ENCODE measurements around the gene NHLH1.
A peak's percentile ranks its signal among the peaks of the same experiment; 100 is the strongest.

Gene NHLH1

GRCh38 chr1:160359559-160360226 is 7.2 kb upstream of the NHLH1 start:
- Histone ChIP-seq H3K9ac (ENCODE audit: low read depth, low read length) (no peak overlapping the region; the same call in 1 of the 2 replicates), H3K4me3 (ENCODE audit: low read length) (no peak overlapping the region), H3K4me1 (ENCODE audit: insufficient read depth, low read length) (peaks cover 20% of the 10 kb centered on the region), H3K27me3 (ENCODE audit: insufficient read depth, low read length) (no peaks in the 10 kb centered on the region), H3K9me3 (ENCODE audit: insufficient read depth, low read depth, low read length) (no peaks in the 10 kb centered on the region), H3K36me3 (ENCODE audit: insufficient read depth, low read length) (peaks cover 62% of the 10 kb centered on the region), H3K27ac (ENCODE audit: low read depth, low read length) (no peak overlapping the region)
- WGBS: 93% methylated on average over 9 of the region's 9 CpGs

DNA sequence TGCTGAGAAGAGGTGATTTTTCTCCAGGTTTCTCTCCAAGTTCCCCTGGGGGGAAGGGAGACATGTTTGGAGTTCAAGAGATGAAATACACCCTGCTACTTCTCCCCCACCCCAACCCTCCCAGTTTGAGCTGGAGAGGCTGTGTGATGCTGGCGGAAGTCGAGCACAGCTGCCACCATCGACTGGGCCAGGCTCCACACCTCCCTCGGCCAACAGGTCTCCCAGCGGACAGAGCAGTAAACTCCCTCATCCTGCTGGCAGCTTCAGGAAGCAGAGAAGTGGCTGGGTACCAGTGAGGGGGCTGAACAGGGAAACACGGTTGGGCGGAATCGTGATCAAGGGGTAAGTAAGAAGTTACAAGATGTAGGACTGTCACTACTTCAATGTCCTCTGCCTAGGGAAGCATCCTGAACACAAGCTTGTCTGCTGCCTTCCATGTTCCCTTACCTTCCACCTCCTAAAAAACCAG is 6.6 kb upstream of the NHLH1 start:
- WGBS: 93% methylated on average over 8 of the region's 8 CpGs
- Histone ChIP-seq H3K9me3 (ENCODE audit: insufficient read depth, low read depth, low read length) (no peaks in the 10 kb centered on the region), H3K4me1 (ENCODE audit: insufficient read depth, low read length) (peaks cover 20% of the 10 kb centered on the region), H3K27me3 (ENCODE audit: insufficient read depth, low read length) (no peaks in the 10 kb centered on the region), H3K36me3 (ENCODE audit: insufficient read depth, low read length) (peaks cover 56% of the 10 kb centered on the region), H3K27ac (ENCODE audit: low read depth, low read length) (no peak overlapping the region), H3K9ac (ENCODE audit: low read depth, low read length) (no peak overlapping the region; the same call in 1 of the 2 replicates), H3K4me3 (ENCODE audit: low read length) (no peak overlapping the region)

DNA sequence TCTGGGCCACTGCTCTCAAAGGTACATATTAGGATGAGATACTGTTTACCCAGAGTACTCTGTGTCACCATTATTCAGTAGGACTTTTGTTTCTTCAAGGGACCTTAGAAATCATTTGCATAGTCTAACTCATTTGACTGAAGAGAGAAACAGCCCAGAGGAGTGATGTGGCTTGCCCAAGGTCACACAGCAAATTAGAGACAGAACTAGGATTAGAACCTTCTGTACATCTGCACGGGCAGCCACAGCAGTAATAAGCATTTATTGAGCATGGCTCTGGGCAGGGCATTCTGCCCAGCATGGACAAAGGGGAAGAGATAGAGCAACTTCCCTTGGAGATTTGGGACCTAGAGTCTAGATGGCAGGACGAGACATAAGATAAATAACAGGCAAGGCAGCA is 5.7 kb upstream of the NHLH1 start:
- WGBS: 92% methylated on average over 2 of the region's 2 CpGs
- H3K27me3 ChIP-seq (ENCODE audit: insufficient read depth, low read length): no peaks in the 10 kb centered on the region
- H3K36me3 ChIP-seq (ENCODE audit: insufficient read depth, low read length): peaks cover 47% of the 10 kb centered on the region
- H3K9me3 ChIP-seq (ENCODE audit: insufficient read depth, low read depth, low read length): no peaks in the 10 kb centered on the region
- no peak overlapping the region for H3K27ac ChIP-seq (ENCODE audit: low read depth, low read length)
- H3K4me3 ChIP-seq (ENCODE audit: low read length): no peak overlapping the region
- H3K4me1 ChIP-seq (ENCODE audit: insufficient read depth, low read length): peaks cover 20% of the 10 kb centered on the region
- H3K9ac ChIP-seq (ENCODE audit: low read depth, low read length): no peak overlapping the region

- Histone ChIP-seq H3K9me3 (ENCODE audit: insufficient read depth, low read depth, low read length) (no peaks in the 10 kb centered on the region), H3K4me3 (ENCODE audit: low read length) (no peak overlapping the region), H3K27ac (ENCODE audit: low read depth, low read length) (peak overlapping the region; percentile 29), H3K27me3 (ENCODE audit: insufficient read depth, low read length) (no peaks in the 10 kb centered on the region), H3K4me1 (ENCODE audit: insufficient read depth, low read length) (peaks cover 20% of the 10 kb centered on the region), H3K36me3 (ENCODE audit: insufficient read depth, low read length) (peaks cover 41% of the 10 kb centered on the region), H3K9ac (ENCODE audit: low read depth, low read length) (peak overlapping the region; percentile 40)
- 80% methylated on average over 4 of the region's 4 CpGs for WGBS
Observed at GRCh38 chr1:160361814-160362167, 5.1 kb upstream of the NHLH1 start.

DNA sequence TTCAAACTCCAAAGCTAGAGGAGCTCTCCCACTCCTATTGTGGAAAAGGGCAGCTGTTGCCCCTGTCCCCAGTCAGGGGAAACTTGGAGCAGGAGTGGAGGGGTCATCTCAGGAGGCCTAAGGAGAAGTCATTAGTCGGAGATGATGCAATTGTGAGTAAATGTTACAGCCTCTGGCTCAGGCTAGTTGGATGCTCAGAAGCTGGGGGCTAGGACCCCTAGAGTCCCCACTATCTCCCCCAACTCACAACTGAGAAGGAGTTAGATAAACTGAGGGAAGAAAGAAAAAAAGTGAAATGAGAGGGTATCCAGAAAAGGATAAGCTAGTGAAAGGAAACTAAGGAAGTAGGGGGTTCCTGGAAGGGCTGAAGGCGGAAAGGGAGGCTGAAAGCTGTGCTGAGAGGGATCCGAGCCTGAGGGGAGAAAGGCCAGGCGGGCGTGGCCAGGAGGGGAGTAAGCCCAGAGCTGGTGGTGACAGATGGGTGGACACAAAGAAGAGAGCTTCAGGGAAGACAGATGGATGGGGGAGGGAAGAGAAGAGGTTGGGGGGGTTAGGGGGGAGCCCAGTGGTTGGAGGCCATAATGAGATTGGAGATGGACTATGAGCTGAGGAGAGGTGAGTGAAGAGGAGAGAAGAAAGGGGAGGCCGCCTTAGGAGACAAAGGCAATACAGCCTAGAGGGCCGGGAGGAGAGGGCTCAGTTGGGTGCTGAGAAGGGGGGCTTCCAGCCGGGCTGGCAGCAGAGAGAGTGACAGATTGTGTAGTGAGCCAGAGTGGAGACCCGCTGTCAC is 4.5 kb upstream of the NHLH1 start:
- Histone ChIP-seq H3K9me3 (ENCODE audit: insufficient read depth, low read depth, low read length) (no peaks in the 10 kb centered on the region), H3K36me3 (ENCODE audit: insufficient read depth, low read length) (peaks cover 35% of the 10 kb centered on the region), H3K27me3 (ENCODE audit: insufficient read depth, low read length) (no peaks in the 10 kb centered on the region), H3K27ac (ENCODE audit: low read depth, low read length) (peak overlapping the region; percentile 29), H3K4me3 (ENCODE audit: low read length) (no peak overlapping the region), H3K9ac (ENCODE audit: low read depth, low read length) (peak overlapping the region; percentile 46), H3K4me1 (ENCODE audit: insufficient read depth, low read length) (peaks cover 20% of the 10 kb centered on the region)
- 50% methylated on average over 9 of the region's 9 CpGs for WGBS

DNA sequence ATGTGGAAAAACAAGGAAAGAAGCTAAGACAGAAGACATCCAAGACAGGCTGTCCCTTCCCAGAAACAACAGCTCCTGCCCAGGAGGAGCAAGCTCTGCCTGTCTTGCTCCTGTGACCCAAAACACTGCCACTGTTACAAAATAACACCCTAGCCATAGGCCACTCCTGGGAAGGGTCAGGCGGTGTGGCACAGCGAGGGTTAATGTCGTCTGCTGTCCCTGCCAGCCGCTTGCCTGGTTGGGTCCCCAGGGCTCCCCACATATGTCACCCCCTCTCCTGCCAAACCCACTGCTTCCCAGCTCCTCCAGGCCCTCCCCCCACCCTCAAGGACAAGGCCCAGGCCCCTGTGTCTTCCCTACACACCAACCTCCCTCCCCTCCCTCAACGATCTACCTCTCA is 3.9 kb upstream of the NHLH1 start:
- H3K4me1 ChIP-seq (ENCODE audit: insufficient read depth, low read length): peaks cover 20% of the 10 kb centered on the region
- H3K27ac ChIP-seq (ENCODE audit: low read depth, low read length): peak overlapping the region; percentile 62
- WGBS: 59% methylated on average over 4 of the region's 5 CpGs
- H3K36me3 ChIP-seq (ENCODE audit: insufficient read depth, low read length): peaks cover 29% of the 10 kb centered on the region
- no peak overlapping the region for H3K4me3 ChIP-seq (ENCODE audit: low read length)
- no peaks in the 10 kb centered on the region for H3K27me3 ChIP-seq (ENCODE audit: insufficient read depth, low read length)
- H3K9ac ChIP-seq (ENCODE audit: low read depth, low read length): peak overlapping the region; percentile 46; the same call in 1 of the 2 replicates
- no peaks in the 10 kb centered on the region for H3K9me3 ChIP-seq (ENCODE audit: insufficient read depth, low read depth, low read length)

DNA sequence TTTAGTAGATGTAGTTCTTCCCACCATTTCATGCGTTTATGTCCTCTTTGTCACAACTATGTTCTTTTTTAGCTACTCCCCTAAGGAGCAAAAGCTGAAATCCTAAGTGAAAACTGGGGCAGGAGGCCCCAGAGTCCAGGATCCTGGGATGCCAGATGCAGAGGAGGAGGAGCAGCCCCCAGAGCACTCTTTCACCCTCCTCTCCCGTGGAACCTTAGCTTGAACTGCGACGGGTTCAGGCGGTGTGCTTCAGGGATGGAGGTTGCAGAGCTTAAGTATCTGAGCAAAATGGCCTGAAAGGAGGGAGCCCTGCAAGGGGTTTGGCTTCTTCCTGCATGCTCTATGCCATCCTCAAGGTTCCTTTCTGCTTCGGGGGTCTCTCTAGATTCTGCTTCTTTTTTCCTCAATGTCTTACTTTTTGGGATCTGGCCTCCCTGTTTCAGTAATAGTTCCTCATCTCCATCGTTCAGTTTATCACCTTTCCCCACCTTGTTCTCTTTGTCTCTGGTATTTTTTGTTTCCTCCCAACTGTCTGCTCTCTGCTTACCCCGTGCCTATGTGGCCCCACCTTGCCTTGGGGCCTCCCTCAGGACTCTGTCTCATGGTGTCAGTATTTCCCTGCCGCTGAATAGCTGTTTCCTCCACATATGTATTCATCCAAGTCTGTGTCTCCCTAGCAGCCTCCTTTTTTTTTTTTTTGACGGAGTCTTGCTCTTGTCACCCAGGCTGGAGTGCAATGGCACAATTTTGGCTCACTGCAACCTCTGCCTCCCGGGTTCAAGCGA is 2.7 kb upstream of the NHLH1 start:
- no peaks in the 10 kb centered on the region for H3K9me3 ChIP-seq (ENCODE audit: insufficient read depth, low read depth, low read length)
- H3K9ac ChIP-seq (ENCODE audit: low read depth, low read length): no peak overlapping the region
- H3K4me1 ChIP-seq (ENCODE audit: insufficient read depth, low read length): peaks cover 20% of the 10 kb centered on the region
- WGBS: 80% methylated on average over 12 of the region's 12 CpGs
- H3K27ac ChIP-seq (ENCODE audit: low read depth, low read length): no peak overlapping the region
- no peak overlapping the region for H3K4me3 ChIP-seq (ENCODE audit: low read length)
- H3K27me3 ChIP-seq (ENCODE audit: insufficient read depth, low read length): no peaks in the 10 kb centered on the region
- H3K36me3 ChIP-seq (ENCODE audit: insufficient read depth, low read length): peaks cover 20% of the 10 kb centered on the region; the same call in 1 of the 2 replicates

- H3K4me1 ChIP-seq (ENCODE audit: insufficient read depth, low read length): peaks cover 20% of the 10 kb centered on the region
- 100% methylated on average over 1 of the region's 1 CpG for WGBS
- no peaks in the 10 kb centered on the region for H3K27me3 ChIP-seq (ENCODE audit: insufficient read depth, low read length)
- no peak overlapping the region for H3K9ac ChIP-seq (ENCODE audit: low read depth, low read length)
- no peak overlapping the region for H3K27ac ChIP-seq (ENCODE audit: low read depth, low read length)
- no peak overlapping the region for H3K4me3 ChIP-seq (ENCODE audit: low read length)
- H3K36me3 ChIP-seq (ENCODE audit: insufficient read depth, low read length): peaks cover 8% of the 10 kb centered on the region; the same call in 1 of the 2 replicates
- H3K9me3 ChIP-seq (ENCODE audit: insufficient read depth, low read depth, low read length): no peaks in the 10 kb centered on the region
Observed at GRCh38 chr1:160365325-160365724, 1.5 kb upstream of the NHLH1 start.

- Histone ChIP-seq H3K36me3 (ENCODE audit: insufficient read depth, low read length) (no peaks in the 10 kb centered on the region), H3K9me3 (ENCODE audit: insufficient read depth, low read depth, low read length) (no peaks in the 10 kb centered on the region), H3K27me3 (ENCODE audit: insufficient read depth, low read length) (no peaks in the 10 kb centered on the region), H3K27ac (ENCODE audit: low read depth, low read length) (no peak overlapping the region), H3K4me1 (ENCODE audit: insufficient read depth, low read length) (peaks cover 10% of the 10 kb centered on the region), H3K9ac (ENCODE audit: low read depth, low read length) (no peak overlapping the region), H3K4me3 (ENCODE audit: low read length) (no peak overlapping the region)
- 87% methylated on average over 4 of the region's 4 CpGs for WGBS
Observed at GRCh38 chr1:160367516-160367900, 637 bp downstream of the NHLH1 start.

DNA sequence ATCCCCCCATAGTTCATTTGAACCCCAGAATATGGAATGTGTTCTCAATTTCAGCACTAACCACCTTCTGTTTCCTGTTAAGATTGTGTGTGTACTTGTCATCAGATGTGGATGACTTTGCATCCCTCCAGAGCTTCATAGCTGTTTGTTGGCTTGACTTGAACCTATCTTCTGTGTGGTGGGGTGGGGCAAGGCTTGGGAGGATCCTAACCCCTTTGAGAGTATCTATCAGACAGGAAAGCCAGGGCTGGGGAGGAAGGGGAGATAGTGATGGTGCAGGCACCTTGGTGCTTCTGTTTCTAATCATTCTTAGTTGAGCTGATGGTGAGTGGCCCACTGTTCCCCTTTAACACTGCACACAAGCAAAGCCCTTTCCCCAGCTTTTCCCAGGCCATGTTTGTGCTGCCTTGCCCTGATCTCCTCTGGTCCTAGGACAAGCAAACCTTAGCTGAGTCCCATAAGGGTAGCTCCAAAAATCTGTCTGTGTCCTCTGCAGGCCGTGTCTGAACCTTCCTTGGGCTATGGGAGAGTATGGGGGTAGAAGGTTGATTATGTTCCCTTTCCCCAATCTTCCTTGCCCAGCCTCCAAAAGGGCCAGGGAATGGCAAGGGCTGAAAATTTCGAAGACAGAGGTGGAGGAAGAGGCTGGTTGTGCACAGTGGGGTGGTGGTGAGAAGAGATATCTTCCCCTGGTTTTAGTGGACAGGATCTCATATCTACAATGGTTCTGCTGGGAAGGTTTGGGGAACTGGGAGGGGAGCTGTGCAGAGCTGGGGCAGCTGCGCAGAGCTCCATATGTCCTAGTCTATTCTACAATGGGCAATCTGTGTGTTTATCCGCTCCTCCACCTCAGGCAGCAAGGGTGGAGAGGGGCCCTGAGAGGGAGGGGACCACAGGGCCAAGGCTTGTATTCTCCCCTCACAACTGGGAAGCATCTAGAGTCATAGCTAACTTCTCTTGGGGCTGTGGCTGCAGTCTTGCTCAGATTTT is 1.4 kb downstream of the NHLH1 start:
- H3K27ac ChIP-seq (ENCODE audit: low read depth, low read length): no peak overlapping the region
- 78% methylated on average over 4 of the region's 4 CpGs for WGBS
- no peaks in the 10 kb centered on the region for H3K27me3 ChIP-seq (ENCODE audit: insufficient read depth, low read length)
- no peaks in the 10 kb centered on the region for H3K9me3 ChIP-seq (ENCODE audit: insufficient read depth, low read depth, low read length)
- H3K4me1 ChIP-seq (ENCODE audit: insufficient read depth, low read length): peaks cover 3% of the 10 kb centered on the region
- no peak overlapping the region for H3K9ac ChIP-seq (ENCODE audit: low read depth, low read length)
- no peaks in the 10 kb centered on the region for H3K36me3 ChIP-seq (ENCODE audit: insufficient read depth, low read length)
- no peak overlapping the region for H3K4me3 ChIP-seq (ENCODE audit: low read length)
